NCI-H2227 (cell line): ENCODE measurements around the gene NNAT.
"Not testable (repeated sequence)": the region's sequence is repeated elsewhere in the genome, so short reads cannot be mapped to it uniquely, and the experiment has no call there.

ENCODE experiments used
- DNase-seq: peaks from one replicate; lab custom pipeline; 2025; ENCODE audit not compliant: unreplicated experiment; lab: John Stamatoyannopoulos, UW

NNAT gene

DNA sequence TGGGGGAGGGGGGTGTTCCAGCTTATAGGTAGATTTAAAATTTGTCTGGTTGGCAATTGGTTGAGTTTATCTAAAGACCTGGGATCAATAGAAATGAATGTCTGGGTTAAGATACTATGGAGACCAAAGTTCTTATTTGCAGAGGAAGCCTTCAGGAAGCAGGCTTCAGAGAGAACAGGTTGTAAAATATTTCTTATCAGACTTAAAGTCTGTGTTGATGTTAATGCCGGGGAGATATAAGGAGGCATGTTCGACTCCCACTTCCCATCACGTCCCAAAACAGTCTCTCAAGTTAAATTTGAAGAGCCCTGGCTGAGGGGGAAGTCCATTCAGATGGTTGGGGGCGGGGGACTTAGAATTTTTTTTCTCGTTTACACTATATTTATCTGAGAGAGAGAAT, 19.0 kb downstream of the NNAT start:
- no peak for DNase-seq

DNA sequence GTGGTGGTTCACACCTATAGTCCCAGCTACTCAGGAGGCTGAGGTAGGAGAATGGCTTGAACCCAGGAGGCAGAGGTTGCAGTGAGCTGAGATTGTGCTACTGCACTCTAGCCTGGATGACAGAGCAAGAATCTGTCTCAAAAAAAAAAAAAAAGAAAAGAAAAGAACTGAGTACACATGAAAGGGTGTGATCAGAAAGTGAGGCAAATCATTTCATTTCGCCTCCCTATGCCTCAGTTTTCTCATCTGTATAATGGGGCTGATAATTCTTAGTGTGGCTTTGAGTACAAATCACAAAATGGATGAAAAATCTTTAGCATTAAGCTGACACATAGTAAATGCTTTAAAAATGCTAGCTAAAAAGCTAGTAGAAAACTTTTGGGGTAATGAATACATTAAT, 19.8 kb downstream of the NNAT start:
- not testable (repeated sequence) for DNase-seq

DNA sequence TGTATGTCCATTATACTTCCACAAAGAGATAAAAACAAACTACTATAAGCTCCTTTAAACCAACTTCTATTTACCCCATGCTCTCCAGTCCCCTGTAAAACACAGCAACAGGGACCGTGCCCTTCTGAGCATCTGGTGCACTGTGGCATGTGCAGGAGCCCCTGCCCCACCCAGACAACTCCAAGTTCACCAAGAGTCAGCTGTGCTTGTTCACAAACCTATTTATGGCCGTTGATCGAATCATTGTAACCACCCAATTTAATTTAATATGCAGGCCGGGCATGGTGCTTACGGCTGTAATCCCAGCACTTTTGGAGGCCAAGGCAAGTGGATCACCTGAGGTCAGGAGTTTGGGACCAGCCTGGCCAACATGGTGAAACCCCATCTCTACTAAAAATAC, 20.3 kb downstream of the NNAT start:
- DNase-seq = no peak

DNA sequence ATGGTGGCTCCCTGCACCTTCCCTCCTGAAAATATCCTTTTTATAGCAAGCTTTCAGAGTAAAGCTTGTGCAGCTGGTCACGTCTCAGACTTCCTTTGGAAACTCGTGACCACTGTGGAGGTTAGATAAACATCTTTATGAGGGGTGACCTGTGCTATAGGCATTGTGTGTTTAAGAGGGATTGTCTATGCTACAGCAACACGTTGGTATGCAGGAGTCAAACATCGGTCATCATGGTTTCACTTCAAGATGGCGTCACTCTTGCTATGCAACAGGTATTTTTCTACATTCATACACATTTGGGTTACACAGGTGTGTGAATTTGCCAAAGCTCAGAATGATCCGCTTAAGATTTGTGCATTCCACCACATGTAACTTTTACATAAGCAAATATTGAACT, 21.2 kb downstream of the NNAT start:
- no peak for DNase-seq

DNA sequence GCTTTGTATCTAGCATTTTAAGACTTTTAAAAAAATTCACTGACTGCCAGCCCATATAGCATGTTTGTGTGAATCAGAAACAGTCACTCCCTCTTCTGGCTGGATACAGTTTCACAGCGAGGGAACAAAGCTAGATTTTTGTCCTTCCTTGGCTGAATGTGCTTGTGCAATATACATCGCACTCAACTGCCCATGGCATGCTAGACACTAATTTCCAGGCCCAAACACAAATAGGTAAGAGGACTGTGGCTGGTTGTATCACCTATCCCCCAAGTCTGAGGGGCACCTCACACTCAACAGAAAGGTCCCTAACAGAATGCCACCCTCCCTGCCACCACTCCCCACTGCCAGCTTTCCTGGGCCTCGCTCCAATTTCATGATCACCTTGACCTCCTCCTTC, 22.8 kb downstream of the NNAT start:
- peak; percentile 46 for DNase-seq

DNA sequence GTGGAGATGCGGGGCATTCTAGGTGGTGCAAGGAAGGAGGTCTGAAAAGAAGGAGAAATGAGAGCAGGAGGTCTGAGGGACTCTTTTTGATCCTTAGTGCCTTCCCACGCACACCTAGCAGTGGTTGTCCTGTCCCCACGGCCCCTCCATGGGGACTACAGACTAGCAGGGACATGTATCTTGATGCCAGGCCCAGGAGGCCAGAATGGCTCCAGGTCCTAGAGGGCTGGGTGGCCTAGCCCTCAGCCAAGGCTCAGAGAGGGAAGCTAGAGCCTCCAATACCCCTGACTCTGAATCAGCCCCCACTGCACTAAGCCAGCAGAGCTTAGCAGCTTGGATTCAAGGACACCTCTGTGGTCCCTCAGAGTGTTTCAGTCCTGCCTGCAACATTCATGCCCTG, 23.3 kb downstream of the NNAT start:
- no peak for DNase-seq

DNA sequence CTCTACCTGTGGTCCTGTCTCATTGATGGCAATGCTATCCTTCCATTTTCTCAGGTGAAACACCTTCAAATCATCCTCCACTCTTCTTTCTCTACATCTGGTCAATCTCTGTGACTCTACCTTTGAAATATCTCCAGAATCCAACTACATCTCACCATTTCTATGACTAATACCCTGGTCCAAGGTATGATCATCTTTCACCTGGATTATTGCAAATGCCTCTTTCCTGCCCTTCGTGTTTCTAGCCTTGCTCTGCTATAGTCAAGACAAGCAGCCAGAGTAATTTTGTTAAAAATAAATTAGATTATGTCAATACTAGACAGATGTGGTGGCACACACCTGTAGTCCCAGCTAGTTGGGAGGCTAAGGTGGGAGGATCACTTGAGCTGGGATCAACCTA, 24.5 kb downstream of the NNAT start:
- DNase-seq = no peak

DNA sequence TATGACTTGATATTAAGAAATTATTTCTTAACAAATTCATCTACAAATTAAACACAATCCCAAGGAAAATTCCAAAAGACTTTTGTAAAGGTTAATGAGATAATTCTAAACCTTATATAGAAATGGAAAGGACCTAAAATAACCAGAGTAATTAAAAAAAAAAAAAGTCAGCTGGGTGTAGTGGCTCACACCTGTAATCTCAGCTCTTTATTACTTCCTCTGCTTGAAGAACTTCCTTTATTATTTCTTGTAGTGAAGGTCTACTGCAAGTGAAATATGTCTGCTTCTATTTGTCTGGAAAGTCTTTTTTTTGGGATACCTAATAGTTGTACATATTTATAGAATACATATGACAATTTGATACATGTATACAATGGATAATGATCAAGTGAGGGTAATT, 26.9 kb downstream of the NNAT start:
- no peak for DNase-seq

DNA sequence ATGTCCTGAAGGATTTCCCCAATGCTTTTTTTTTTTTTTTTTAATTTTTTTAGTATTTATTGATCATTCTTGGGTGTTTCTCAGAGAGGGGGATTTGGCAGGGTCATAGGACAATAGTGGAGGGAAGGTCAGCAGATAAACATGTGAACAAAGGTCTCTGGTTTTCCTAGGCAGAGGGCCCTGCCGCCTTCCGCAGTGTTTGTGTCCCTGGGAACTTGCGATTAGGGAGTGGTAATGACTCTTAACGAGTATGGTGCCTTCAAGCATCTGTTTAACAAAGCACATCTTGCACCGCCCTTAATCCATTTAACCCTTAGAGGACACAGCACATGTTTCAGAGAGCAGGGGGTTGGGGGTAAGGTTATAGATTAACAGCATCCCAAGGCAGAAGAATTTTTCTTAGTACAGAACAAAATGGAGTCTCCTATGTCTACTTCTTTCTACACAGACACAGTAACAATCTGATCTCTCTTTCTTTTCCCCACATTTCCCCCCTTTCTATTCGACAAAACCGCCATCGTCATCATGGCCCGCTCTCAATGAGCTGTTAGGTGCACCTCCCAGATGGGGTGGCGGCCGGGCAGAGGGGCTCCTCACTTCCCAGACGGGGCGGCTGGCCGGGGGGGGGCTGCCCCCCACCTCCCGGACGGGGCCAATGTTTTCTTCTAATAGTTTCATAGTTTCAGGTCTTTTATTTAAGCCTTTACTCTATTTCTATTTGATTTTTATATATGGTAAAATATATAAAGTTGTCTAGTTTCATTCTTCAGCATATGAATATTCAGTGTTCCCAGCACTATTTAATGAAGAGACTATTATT, 29.3 kb downstream of the NNAT start:
- DNase-seq = not testable (repeated sequence)

DNA sequence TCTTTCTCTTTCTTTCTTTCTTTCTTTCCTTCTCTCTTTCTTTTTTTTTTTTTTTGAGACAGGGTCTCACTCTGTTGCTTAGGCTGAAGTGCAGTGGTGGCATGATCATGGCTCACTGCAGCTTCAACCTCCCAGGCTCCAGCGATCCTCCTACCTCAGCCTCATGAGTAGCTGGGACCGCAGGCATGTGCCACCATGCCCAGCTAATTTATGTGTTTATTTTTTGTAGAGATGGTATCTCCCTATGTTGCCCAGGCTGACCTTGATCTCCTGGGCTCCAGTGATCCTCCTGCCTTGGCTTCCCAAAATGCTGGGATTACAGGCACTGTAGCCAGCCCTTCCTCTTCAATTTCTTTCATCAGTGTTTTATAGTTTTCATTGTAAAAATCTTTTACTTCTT, 30.6 kb downstream of the NNAT start:
- DNase-seq = not testable (repeated sequence)

DNA sequence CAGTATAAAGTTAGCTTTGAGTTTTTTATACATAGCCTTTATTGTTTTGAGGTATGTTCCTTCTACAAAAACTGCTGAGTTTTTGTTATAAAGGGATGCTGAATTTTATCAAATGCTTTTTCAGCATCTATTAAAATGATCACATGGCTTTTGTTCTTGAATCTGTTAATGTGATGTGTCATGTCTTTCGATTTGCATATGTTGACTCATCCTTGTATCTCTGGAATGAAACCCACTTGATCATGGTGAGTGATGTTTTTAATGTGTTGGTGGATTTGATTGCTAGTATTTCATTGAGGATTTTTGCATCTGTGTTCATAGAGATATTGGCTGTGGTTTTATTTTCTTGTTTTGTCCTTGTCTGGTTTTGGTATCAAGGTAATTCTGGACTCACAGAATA, 31.4 kb downstream of the NNAT start:
- no peak for DNase-seq

DNA sequence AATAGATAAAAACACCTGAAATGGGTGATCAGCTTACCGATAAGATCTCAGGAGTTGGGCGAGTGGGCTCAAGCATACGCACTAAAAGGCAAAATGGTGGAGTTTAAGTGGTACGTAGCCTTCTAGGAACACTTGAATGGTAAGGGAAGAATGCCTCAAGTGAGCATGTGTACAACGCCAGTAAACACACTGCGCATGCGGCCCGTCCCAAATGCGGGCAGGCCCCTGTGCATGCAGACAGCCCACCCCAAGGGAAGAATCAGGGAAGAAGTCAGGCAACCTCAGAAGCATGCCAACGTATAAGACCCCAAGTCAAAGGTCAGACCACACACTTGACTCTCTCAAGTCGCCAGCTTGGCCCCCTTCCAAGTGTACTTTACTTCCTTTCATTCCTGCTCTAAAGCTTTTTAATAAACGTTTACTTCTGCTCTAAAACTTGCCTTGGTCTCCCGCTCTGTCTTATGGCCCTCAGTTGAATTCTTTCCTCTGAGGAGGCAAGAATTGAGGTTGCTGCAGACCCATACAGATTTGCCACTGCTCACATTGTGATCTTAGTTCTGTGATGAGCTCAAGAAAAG, 33.8 kb downstream of the NNAT start:
- DNase-seq = peak; percentile 68

DNA sequence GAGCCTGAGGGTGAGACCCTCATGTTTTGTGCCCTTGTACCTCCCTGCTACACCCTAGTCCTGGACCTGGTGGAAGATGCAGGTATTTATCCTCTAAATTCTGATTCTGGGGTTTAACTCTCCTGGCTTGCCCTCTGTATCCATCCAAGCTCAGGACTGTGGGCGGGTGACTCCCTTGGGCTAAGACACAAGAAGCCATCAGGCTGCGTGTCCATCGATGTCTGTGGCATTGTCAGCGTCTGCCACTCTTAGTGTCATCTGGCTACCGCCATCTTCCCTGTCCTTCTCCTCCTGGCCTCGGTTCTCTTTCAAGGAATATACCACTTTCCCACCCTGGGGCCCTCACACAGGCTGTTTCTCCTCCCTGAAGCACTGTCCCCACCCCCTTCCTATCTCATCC, 35.5 kb downstream of the NNAT start:
- no peak for DNase-seq

DNA sequence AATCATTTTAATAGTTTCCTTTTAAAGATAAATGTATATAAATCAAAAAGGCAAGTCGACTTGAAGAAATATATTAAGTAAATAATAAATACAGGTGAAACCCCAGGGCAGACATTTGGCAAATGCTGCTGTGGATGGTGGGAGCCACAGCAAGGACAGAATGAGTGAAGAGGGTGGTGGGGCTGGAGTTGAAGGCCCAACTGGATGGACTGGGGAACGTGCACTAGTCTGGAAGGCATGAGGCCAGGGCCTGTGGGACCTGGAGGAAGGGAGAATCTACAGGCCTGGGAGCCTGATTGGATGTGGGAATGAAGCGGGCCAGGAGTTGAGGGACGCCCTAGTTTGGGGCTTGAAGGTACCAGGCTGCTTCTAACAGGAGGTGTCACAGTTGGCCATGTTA, 37.3 kb downstream of the NNAT start:
- no peak for DNase-seq

DNA sequence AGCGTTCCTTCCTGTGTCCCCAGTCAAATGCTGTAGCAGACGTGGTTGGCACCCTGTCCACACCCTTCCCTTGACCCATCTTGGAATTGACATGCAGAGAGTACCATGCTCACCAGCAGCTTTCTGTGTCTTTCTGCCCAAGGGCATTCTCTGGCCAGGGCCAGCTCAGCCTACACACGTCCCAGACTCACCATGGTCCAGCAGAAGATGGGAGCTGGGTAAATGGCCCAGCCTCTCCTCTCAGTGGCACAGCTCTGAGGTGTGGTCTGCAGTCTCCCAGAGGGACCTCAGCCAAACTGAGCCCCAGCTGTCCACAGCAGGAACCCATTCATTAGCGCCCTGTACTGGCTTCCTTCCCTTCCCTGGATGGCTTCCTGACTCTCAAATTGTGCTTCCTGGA, 37.7 kb downstream of the NNAT start:
- no peak for DNase-seq

DNA sequence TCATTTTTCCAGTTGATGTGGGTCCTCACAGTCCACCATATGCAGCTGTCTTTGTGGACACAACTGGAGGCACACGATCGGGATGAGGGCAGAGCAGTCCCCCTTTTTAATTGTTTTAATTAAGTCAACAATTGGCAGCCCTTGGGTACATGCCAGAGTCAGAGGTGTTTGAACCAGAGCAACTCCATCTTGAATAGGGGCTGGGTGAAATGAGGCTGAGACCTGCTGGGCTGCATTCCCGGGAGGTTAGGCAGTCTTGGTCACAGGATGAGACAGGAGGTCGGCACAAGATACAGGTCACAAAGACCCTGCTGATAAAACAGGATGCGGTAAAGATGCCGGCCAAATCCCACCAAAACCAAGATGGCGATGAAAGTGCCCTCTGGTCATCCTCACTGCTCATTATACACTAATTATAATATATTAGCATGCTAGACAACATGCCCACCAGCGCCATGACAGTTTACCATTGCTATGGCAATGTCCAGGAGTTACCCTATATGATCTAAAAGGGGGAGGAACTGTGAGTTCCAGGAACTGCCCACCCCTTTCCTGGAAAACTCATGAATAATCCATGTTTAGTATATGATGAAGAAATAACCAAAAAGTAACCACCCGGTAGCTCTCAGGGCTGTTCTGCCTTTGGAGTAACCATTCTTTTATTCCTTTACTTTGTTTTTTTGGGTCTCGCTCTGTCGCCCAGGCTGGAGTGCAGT, 38.4 kb downstream of the NNAT start:
- no peak for DNase-seq

DNA sequence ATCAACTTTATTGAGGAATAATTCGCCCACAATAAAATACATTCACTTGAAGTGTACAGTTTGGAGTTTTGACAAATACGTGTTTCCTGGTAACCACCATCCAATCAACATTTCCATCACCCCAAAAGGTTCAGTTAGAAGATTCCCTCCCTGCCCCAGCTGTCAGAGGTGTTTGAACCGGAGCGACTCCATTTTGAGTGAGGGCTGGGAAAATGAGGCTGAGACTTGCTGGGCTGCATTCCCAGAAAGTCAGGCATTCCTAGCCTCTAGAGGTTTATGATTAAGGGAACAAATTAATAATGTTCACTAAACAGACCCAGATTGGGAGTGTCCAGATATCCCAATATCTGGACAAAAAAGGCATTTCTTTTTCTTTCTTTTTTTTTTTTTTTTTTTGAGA, 39.6 kb downstream of the NNAT start:
- DNase-seq = no peak

DNA sequence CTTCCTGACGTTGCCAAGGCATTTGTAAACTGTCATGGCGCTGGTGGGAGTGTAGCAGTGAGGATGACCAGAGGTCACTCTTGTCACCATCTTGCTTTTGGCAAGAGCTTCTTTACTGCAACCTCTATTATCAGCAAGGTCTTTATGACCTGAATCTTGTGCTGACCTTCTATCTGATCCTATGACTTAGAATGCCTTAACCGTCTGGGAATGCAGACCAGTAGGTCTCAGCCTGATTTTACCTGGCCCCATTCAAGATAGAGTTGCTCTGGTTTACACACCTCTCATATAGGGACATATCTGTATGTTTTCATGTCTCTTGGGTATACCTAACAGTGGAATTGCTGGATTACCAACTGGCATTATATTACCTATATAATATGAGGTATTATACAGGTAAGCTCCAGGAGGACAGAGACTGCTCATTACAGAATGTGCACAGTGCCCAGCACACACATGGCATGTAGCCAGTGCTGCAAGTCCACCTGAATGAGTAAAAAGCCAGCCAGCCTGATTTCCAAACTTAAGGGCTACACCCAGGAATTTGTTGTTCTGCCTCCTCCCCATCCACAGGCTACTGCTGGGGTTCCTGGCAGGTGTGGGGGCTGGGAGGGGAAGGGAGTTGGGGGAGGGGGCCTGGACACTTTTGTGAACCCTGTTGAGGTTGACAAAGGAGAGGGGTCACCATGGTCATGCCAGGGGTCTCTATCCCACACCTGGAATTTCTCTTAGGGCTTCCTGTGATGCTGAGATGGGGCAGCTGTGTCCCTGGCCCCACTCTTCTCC, 41.8 kb downstream of the NNAT start:
- DNase-seq = no peak

DNA sequence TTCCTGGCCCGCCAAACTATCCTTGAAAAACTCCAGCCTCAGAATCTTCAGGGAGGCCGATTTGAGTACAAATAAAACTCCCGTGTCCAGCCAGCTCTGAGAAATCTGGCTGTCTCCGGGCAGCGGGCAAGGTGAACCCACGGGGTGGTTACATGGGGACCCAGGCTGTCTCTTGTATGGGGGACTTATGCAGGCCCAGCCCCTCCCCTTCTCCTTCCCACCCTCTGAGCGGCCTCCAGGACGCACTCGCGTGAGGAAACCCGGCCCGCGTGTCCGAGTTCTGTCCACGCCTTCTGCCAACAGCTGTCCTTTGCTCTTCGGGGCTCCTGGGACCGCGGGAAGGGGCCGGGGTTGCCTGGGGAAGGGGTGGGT, 43.0 kb downstream of the NNAT start:
- no peak for DNase-seq

DNA sequence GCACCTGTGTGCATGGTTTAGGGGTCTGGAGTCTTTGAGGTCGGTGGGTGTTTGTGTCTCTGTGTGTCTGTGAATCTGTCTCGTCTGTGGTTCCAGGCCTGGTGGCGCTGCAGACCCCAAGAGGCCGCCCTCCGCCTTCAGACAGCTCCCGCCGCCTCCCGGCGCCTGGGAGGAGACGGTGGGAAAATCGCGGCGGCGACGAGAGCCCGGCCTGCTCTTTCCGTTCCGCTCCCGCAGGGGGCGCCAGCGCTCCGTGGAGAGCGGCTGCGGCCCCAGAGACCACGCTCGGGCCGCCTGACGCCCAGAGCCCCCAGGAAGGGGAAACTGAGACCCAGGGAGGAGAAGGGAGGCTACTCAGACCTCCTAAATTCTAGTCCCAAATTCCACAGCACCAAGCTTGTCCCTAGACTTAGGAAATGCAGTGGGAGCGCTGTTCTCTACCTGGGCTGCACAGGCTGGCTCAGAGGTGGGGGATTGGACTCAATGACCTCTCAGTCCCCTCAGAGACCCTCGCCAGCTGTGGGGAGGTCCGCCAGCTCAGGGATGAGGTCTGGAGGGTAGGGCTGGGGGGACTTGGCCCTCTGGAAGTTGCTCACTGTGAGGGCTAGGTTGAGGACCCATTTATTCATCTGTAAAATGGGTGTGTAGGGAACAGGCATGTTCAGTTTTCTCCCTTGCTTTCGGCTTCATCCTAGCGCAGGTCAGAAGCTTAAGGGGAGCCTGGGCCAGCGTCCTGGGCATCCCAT, 43.5 kb downstream of the NNAT start:
- peak; percentile 88 for DNase-seq
